SK-N-SH treated with all-trans-retinoic acid at 6 μM for 48 hours (cell line): Measurements from ENCODE around the gene B4GALT7.

Experiments used
- ATAC-seq: fragments of 200-7000 bp; cut with Tn5 transposase; 3 replicates; pipeline ENCODE4 v1.9.1; 2020; ENCODE audit warnings: mild to moderate bottlenecking, moderate library complexity
- CREB5 ChIP-seq: fragments of 250-450 bp; sonication (Bioruptor Pico); IDR thresholded peaks from 2 replicates; pipeline ENCODE4 v1.5.1; 2020; ENCODE audit warnings: low read depth, mild to moderate bottlenecking, moderate library complexity
- CSDC2 ChIP-seq: fragments of 250-450 bp; sonication (Bioruptor Pico); IDR thresholded peaks from 2 replicates; pipeline ENCODE4 v1.5.0; 2020; ENCODE audit warnings: mild to moderate bottlenecking, moderate library complexity
- CSRNP3 ChIP-seq: fragments of 250-450 bp; sonication (Bioruptor Pico); IDR thresholded peaks from 2 replicates; pipeline ENCODE4 v1.5.1; 2021; ENCODE audit warnings: mild to moderate bottlenecking, moderate library complexity
- GLIS3 ChIP-seq: fragments of 250-450 bp; sonication (Bioruptor Pico); IDR thresholded peaks from 2 replicates; pipeline ENCODE4 v1.5.0; 2020; ENCODE audit warnings: mild to moderate bottlenecking, moderate library complexity
- ISL1 ChIP-seq: fragments of 250-450 bp; sonication (Bioruptor Pico); IDR thresholded peaks from 2 replicates; pipeline ENCODE4 v2.1.2; 2022; ENCODE audit warnings: mild to moderate bottlenecking, moderate library complexity
- OSR1 ChIP-seq: fragments of 250-450 bp; sonication (Bioruptor Pico); IDR thresholded peaks from 2 replicates; pipeline ENCODE4 v1.8.0; 2022; ENCODE audit warnings: moderate library complexity, mild to moderate bottlenecking, inconsistent platforms
- PATZ1 ChIP-seq: fragments of 250-450 bp; sonication (Bioruptor Pico); IDR thresholded peaks from 2 replicates; pipeline ENCODE4 v1.8.0; 2020; ENCODE audit warnings: mild to moderate bottlenecking, moderate library complexity, borderline replicate concordance
- PPARA ChIP-seq: fragments of 250-450 bp; sonication (Bioruptor Pico); IDR thresholded peaks from 2 replicates; pipeline ENCODE4 v1.5.0; 2020; ENCODE audit warnings: mild to moderate bottlenecking, borderline replicate concordance
- RARB ChIP-seq: fragments of 250-450 bp; sonication (Bioruptor Pico); IDR thresholded peaks from 2 replicates; pipeline ENCODE4 v1.8.0; 2021; ENCODE audit warnings: mild to moderate bottlenecking, moderate library complexity
- SNAI2 ChIP-seq: fragments of 250-450 bp; sonication (Bioruptor Pico); IDR thresholded peaks from 2 replicates; pipeline ENCODE4 v1.5.0; 2020; ENCODE audit warnings: mild to moderate bottlenecking, moderate library complexity
- TCF4 ChIP-seq: fragments of 250-450 bp; sonication (Bioruptor Pico); IDR thresholded peaks from 2 replicates; pipeline ENCODE4 v1.8.0; 2021; ENCODE audit warnings: mild to moderate bottlenecking, moderate library complexity, borderline replicate concordance
- TOX ChIP-seq: fragments of 250-450 bp; sonication (Bioruptor Pico); IDR thresholded peaks from 2 replicates; pipeline ENCODE4 v1.8.0; 2021; ENCODE audit warnings: mild to moderate bottlenecking, moderate library complexity, borderline replicate concordance
- TSHZ2 ChIP-seq: fragments of 250-450 bp; sonication (Bioruptor Pico); IDR thresholded peaks from 2 replicates; pipeline ENCODE4 v1.5.0; 2020; ENCODE audit warnings: mild to moderate bottlenecking, moderate library complexity
- ZC3H10 ChIP-seq: fragments of 250-450 bp; sonication (Bioruptor Pico); IDR thresholded peaks from 2 replicates; pipeline ENCODE4 v1.5.1; 2021; ENCODE audit warnings: mild to moderate bottlenecking, moderate library complexity
- ZFP3 ChIP-seq: fragments of 250-450 bp; sonication (Bioruptor Pico); IDR thresholded peaks from 2 replicates; pipeline ENCODE4 v1.5.0; 2020; ENCODE audit warnings: mild to moderate bottlenecking, moderate library complexity
- ZFP30 ChIP-seq: fragments of 450-650 bp; formaldehyde crosslinking; IDR thresholded peaks from 2 replicates; pipeline ENCODE4 v1.5.0; 2022; ENCODE audit warnings: mild to moderate bottlenecking, moderate library complexity
- ZNF565 ChIP-seq: fragments of 450-650 bp; formaldehyde crosslinking; conservative IDR thresholded peaks from 2 replicates; pipeline ENCODE4 v1.5.0; 2020; ENCODE audit warnings: low read depth, mild to moderate bottlenecking, moderate library complexity
- ZNF70 ChIP-seq: fragments of 450-650 bp; formaldehyde crosslinking; IDR thresholded peaks from 2 replicates; pipeline ENCODE4 v1.5.0; 2020; ENCODE audit warnings: mild to moderate bottlenecking, moderate library complexity
- ZNF8 ChIP-seq: fragments of 450-650 bp; formaldehyde crosslinking; IDR thresholded peaks from 2 replicates; pipeline ENCODE4 v1.5.0; 2020; ENCODE audit warnings: mild to moderate bottlenecking, moderate library complexity

Gene B4GALT7

GRCh38 chr5:177610131-177610769 is 10.3 kb downstream of the B4GALT7 start (continued):
- TF ChIP-seq PATZ1 (CRISPR knock-in tag): no peak
- TF ChIP-seq RARB (CRISPR knock-in tag): no peak
- no peak for TF ChIP-seq ZNF565 (CRISPR knock-in tag)
- no peak for TF ChIP-seq TOX (CRISPR knock-in tag)
- TF ChIP-seq ZFP3: no peak

- no peak for ATAC-seq
- TF ChIP-seq TOX (CRISPR knock-in tag) (no peak), TSHZ2 (CRISPR knock-in tag) (no peak), PPARA (CRISPR knock-in tag) (no peak), CREB5 (CRISPR knock-in tag) (no peak)
These were observed 11.0 kb downstream of the B4GALT7 start for GRCh38 chr5:177610770-177611445.

GRCh38 chr5:177611446-177612214 is 11.7 kb downstream of the B4GALT7 start:
- TF ChIP-seq RARB (CRISPR knock-in tag) (no peak), ISL1 (CRISPR knock-in tag) (no peak), ZNF8 (CRISPR knock-in tag) (no peak), ZFP30 (CRISPR knock-in tag) (no peak), CSRNP3 (CRISPR knock-in tag) (no peak)
- no peak for ATAC-seq

- ATAC-seq: no peak
- no peak for TF ChIP-seq TCF4 (CRISPR knock-in tag)
- no peak for TF ChIP-seq CSDC2
- TF ChIP-seq PPARA (CRISPR knock-in tag): no peak
- no peak for TF ChIP-seq CREB5 (CRISPR knock-in tag)
- TF ChIP-seq RARB (CRISPR knock-in tag): no peak
- no peak for TF ChIP-seq PATZ1 (CRISPR knock-in tag)
- TF ChIP-seq ISL1 (CRISPR knock-in tag): no peak
- TF ChIP-seq ZFP3: no peak
- no peak for TF ChIP-seq CSRNP3 (CRISPR knock-in tag)
- no peak for TF ChIP-seq SNAI2 (CRISPR knock-in tag)
- no peak for TF ChIP-seq TOX (CRISPR knock-in tag)
- no peak for TF ChIP-seq OSR1 (CRISPR knock-in tag)
- no peak for TF ChIP-seq ZNF565 (CRISPR knock-in tag)
- TF ChIP-seq ZC3H10 (CRISPR knock-in tag): no peak
- TF ChIP-seq ZNF70 (CRISPR knock-in tag): no peak
- TF ChIP-seq GLIS3: no peak
- TF ChIP-seq ZFP30 (CRISPR knock-in tag): no peak
These were observed 12.3 kb downstream of the B4GALT7 start for GRCh38 chr5:177612215-177612673.
